Subcutaneous adipose tissue (tissue), 4 donors: ENCODE data around the gene MSN. TPM values are rescaled to one million over a fixed set of nuclear protein-coding genes. Genes with fewer than 3 reads are reported as not detected.

Experiments used
- total RNA-seq, 4 donors: library from RNA; depleted of rRNA; stranded (reverse); fragments of >200 nt; gene quantifications; one replicate each; pipeline ENCODE4 v1.1.0, GENCODE V29; 2016
- TF ChIP-seq, protein P1 (sequence below): fragments of 450-650 bp; IDR thresholded peaks from one replicate; pipeline ENCODE4 v1.5.1; 2016; ENCODE audit warnings: low read depth, mild to moderate bottlenecking, control low read depth, antibody characterized with exemption, moderate library complexity

MSN gene
- total RNA-seq, 4 donors from 2014 or later: 126 to 215 (median 203) TPM

DNA sequence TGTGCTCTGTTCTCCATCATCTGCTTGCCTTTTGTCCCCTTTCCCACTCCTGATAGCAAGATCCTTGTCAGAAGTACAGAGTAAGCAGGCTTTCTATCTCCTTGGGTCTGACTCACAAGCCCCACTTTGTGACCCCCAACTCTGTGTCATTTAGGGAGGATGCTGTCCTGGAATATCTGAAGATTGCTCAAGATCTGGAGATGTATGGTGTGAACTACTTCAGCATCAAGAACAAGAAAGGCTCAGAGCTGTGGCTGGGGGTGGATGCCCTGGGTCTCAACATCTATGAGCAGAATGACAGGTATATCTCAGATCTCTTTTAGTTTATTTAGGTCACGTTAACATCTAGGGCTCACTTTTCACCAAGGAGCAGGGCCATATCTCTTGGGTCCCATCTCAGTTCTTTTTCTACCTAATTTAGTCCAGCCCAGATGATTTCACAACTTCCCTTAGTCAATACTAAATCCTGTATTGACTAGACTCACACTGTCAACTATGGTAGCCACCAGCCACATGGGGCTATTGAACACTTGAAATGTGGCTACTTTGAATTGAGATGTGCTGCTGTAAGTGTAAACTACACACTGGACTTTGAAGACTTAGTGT, 64.3 kb downstream of the MSN start:
- TF ChIP-seq, protein P1, sequence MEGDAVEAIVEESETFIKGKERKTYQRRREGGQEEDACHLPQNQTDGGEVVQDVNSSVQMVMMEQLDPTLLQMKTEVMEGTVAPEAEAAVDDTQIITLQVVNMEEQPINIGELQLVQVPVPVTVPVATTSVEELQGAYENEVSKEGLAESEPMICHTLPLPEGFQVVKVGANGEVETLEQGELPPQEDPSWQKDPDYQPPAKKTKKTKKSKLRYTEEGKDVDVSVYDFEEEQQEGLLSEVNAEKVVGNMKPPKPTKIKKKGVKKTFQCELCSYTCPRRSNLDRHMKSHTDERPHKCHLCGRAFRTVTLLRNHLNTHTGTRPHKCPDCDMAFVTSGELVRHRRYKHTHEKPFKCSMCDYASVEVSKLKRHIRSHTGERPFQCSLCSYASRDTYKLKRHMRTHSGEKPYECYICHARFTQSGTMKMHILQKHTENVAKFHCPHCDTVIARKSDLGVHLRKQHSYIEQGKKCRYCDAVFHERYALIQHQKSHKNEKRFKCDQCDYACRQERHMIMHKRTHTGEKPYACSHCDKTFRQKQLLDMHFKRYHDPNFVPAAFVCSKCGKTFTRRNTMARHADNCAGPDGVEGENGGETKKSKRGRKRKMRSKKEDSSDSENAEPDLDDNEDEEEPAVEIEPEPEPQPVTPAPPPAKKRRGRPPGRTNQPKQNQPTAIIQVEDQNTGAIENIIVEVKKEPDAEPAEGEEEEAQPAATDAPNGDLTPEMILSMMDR: no peak

DNA sequence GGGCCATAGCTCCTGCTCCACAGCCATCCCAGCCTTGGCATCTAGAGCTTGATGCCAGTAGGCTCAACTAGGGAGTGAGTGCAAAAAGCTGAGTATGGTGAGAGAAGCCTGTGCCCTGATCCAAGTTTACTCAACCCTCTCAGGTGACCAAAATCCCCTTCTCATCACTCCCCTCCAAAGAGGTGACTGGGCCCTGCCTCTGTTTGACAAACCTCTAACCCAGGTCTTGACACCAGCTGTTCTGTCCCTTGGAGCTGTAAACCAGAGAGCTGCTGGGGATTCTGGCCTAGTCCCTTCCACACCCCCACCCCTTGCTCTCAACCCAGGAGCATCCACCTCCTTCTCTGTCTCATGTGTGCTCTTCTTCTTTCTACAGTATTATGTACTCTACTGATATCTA, 73.5 kb downstream of the MSN start:
- TF ChIP-seq, protein P1: no peak

DNA sequence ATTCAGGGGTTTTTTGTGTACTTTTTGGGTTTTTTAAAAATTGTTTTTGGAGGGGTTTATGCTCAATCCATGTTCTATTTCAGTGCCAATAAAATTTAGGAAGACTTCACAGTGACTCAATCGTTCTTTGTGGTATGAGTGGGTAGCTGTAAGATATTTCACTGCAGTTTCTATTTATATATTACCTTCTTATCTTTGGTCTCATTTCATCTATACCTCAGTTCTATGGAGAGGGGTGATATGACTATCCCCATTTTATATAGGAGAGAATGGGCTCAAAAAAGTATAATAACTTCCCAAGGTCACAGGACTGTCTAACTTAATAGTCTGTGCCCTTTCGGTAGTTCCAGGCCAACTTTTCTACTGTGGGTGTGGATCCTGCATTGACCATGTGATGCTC, 74.4 kb downstream of the MSN start:
- TF ChIP-seq, protein P1: no peak

DNA sequence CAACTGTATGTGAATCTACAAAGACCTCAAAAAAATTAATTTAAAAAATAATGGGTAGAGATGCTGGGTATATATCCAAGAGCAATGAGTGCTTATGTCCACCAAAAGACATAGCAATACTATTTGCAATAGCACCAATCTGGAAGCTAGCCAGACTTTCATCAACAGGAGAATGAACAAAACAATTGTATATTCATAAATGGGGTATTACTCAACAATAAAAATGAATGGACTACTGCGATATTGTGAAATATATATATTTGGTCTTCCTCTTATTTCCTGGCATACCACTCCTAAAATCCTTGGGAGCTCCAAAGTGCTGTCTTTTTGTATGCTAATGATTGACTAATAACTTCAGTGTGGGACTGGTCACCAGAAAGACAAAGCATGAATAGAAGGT, 77.5 kb downstream of the MSN start:
- TF ChIP-seq, protein P1: no peak

DNA sequence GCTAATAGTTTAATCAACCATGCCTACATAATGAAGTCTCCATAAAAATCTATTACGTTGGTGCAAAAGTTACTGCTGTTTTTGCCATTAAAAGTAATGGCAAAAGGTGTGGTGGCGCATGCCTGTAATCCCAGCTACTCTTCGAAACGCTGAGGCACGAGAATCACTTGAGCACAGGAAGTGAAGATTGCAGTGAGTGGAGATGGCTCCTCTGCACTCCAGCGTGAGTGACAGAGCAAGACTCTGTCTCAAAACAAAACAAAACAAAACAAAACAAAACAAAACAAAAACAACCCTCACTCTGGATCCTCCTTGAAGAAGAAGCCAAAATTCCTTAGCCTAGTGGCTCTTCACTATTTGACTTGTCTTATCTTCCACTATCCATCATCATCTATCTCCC, 78.0 kb downstream of the MSN start:
- TF ChIP-seq, protein P1: no peak

DNA sequence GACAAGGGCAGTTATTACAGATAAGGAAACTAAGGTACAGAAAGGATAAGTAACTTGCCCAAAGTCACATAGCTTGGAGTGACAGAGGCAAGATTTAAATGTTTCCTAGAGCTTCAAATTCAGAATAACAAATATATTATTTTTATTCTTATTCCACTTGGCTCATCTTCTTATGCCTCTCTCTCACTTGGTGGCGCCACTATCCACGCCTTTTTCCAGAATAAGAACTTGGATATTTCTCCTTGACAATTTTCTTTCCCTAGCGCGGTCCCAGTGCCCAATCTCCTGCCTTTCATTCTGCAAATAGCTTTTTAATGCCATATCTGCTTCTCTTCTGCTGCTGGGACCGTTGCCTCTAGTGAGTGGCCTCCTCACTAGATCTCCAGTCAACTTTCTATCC, 78.5 kb downstream of the MSN start:
- TF ChIP-seq, protein P1: no peak

DNA sequence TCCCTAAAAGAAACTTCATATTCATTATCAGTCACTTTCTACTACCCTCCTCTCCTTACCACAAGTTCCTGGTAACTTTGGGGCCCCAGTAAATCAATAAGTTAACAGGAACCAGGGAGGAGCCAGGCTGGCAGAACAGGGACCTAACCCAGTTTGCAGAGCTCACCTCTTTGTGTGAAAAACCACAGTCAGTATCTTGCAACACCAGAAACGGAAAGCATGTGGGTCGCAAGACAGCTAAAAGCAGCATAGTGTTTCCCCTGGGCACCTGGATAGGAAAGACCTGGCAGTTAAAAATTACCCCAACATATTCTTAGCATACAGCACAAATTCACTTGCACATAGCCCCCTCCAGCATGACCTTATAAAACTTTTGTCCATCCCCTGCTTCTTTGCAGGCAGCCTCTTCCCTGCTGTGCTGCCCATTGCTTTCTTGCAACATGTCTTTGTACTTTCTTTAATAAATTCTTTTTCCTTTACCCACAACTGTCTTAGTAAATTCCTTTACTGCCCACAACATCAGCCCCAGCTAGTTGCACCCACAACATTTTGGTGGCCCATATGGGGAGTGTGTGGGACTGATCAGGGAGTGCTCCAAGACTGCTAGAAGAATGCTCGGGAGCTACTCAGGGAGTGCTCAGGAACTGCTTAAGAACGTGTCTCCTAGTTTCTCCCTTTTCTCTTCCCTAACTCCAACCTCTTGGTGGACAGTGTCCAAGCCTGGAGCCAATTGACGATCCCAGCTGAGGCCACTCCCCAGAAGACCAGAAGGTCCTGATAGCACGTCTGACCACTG, 83.4 kb downstream of the MSN start:
- TF ChIP-seq, protein P1: no peak
